Lower lobe of right lung (tissue), 2 donors: Measurements from ENCODE around the gene PYROXD2. TPM values are rescaled to one million over a fixed set of nuclear protein-coding genes. Genes with fewer than 3 reads are reported as not detected.

ENCODE experiments used
- ATAC-seq, 2 donors: fragments of 200-7000 bp; cut with Tn5 transposase; one replicate each; pipeline ENCODE4 v1.9.1; 2020 to 2022; ENCODE audit warnings: mild to moderate bottlenecking in 2 of 2, moderate library complexity in 2 of 2
- DNase-seq: peaks from one replicate; pipeline ENCODE4 v3.0.0-alpha.2; 2020
- H3K27ac ChIP-seq: fragments of 200-600 bp; one replicate; pipeline ENCODE4 v1.8.0; 2022
- H3K27me3 ChIP-seq: fragments of 200-600 bp; one replicate; pipeline ENCODE4 v1.8.0; 2022; ENCODE audit warnings: low read depth
- H3K36me3 ChIP-seq: fragments of 200-600 bp; one replicate; pipeline ENCODE4 v1.8.0; 2022; ENCODE audit warnings: mild to moderate bottlenecking
- H3K4me1 ChIP-seq: fragments of 200-600 bp; one replicate; pipeline ENCODE4 v1.8.0; 2022
- H3K4me3 ChIP-seq: fragments of 200-600 bp; one replicate; pipeline ENCODE4 v1.8.0; 2022; ENCODE audit warnings: mild to moderate bottlenecking
- H3K9me3 ChIP-seq: fragments of 200-600 bp; one replicate; pipeline ENCODE4 v1.8.0; 2022
- intact Hi-C: fragments of 100-400 bp; cut with DNase I; formaldehyde crosslinking; loops from one replicate; pipeline ENCODE4 v1.11.0; 2022
- total RNA-seq: library from RNA; stranded (reverse); fragmentation: NEBNext Ultra II Directional; extraction: Animal tissue kit (Norgen Biotek cat#: 25700); gene quantifications from one replicate; pipeline ENCODE4 v1.2.1, GENCODE V29; 2021
- TF ChIP-seq, protein P1 (sequence below): fragments of 200-600 bp; IDR thresholded peaks from one replicate; pipeline ENCODE4 v1.8.0; 2022; ENCODE audit warnings: antibody characterized with exemption, mild to moderate bottlenecking
- donor health status: DM: no; HTN: yes; CAD: no; lungs with severe emphysema.

The PYROXD2 gene
- total RNA-seq, 1 donor from 2014 or later: 17.8 TPM

DNA sequence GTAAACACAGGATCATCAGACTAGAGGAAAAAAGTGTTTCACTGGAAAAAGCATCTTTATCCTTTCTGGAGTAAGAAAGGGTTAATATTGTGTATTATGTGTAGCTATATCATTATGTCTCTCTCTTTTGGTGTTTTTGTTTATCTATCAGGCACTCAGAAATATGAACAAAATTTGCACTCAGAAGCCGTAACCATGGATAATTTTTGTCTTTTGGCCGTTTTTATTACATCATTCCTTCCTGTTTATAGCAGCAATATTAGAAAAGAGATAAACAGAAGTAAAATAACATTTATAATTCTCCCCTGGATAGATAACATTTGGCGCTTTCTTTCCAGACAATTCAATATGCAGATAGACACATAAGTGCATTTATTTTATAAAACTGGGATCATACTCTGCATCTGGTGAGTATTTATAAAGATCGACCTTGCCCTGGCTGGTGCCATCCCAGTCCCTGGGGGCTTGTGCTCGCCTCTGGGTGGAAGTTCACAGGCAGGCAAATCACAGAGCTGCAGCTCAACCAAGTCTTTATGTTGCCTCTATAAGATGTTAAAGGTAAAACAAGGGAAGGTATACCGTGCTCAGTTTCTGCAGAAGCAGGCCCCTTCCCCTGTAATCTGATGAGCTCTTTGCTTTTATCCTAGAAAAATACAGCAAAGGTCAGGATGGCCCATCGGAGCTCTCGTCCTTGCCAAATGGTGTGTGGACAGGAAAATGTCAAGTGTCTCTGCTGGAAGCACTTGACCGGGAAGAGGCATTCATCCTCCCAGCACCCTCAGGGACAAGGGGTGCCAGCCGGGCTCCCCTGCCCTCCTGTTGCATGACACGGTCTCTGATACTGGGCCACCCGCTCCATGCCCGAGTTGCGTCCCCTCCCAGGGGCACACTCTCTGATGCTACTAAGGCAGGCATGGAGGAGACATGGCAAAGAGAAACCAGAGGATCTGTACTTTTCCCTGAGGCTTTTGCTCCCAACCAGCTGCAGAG lies 43.9 kb downstream of the PYROXD2 start:
- no peaks in the 10 kb centered on the region for H3K36me3 ChIP-seq
- TF ChIP-seq, protein P1, sequence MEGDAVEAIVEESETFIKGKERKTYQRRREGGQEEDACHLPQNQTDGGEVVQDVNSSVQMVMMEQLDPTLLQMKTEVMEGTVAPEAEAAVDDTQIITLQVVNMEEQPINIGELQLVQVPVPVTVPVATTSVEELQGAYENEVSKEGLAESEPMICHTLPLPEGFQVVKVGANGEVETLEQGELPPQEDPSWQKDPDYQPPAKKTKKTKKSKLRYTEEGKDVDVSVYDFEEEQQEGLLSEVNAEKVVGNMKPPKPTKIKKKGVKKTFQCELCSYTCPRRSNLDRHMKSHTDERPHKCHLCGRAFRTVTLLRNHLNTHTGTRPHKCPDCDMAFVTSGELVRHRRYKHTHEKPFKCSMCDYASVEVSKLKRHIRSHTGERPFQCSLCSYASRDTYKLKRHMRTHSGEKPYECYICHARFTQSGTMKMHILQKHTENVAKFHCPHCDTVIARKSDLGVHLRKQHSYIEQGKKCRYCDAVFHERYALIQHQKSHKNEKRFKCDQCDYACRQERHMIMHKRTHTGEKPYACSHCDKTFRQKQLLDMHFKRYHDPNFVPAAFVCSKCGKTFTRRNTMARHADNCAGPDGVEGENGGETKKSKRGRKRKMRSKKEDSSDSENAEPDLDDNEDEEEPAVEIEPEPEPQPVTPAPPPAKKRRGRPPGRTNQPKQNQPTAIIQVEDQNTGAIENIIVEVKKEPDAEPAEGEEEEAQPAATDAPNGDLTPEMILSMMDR: no peak
- no peak overlapping the region for H3K4me3 ChIP-seq
- intact Hi-C loops: no loop called here
- H3K4me1 ChIP-seq: peaks cover 10% of the 10 kb centered on the region
- ATAC-seq (no peak), DNase-seq (no peak)
- H3K9me3 ChIP-seq: no peaks in the 10 kb centered on the region
- H3K27me3 ChIP-seq: no peaks in the 10 kb centered on the region
- H3K27ac ChIP-seq: no peak overlapping the region

DNA sequence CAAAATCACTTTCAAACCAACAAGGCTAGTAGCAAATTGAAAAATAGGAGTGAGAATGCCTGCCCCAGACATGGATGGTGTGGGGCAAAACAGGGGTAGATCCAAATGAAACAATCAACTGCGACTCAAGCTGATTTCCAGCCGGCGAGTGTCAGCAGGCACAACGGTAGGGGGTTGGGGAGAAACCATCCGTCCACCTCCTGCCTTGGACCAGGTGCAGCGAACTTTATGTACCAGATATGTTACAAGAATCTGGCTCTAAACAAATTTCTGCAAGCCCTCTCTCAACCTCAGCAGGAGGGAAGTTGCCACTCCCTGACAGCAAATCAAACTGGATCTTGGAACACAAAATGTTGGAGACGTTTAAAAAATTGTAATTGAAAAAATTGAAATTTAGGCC lies 45.2 kb downstream of the PYROXD2 start:
- Histone ChIP-seq H3K4me3 (no peak overlapping the region), H3K9me3 (no peaks in the 10 kb centered on the region), H3K36me3 (no peaks in the 10 kb centered on the region), H3K4me1 (peaks cover 10% of the 10 kb centered on the region), H3K27ac (no peak overlapping the region), H3K27me3 (no peaks in the 10 kb centered on the region)
- ATAC-seq: no peak
- TF ChIP-seq, protein P1: no peak
- DNase-seq: no peak
- intact Hi-C loops: no loop called here

DNA sequence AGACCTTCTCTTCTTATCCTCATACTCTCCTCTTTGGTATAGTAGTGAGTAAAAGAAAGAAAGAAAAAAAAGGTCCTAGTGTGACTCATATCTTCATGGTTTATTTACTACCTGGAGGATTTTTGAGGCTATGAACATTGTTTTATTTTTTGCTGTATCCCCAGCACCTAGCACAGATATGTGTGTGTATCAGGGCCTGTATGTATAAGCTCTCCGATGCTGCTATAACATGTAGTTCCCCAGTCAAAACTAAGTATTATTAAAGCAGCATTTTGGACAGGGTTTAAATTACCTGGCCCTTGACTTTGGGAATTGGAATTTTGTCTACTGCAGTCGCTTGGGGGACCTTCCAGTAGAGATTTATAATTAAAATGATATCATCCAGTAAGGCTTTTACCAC lies 46.3 kb downstream of the PYROXD2 start:
- no peak for DNase-seq
- intact Hi-C loops: no loop called here
- H3K27ac ChIP-seq: no peak overlapping the region
- H3K4me3 ChIP-seq: no peak overlapping the region
- no peak for ATAC-seq
- H3K27me3 ChIP-seq: no peaks in the 10 kb centered on the region
- H3K36me3 ChIP-seq: no peaks in the 10 kb centered on the region
- H3K9me3 ChIP-seq: no peaks in the 10 kb centered on the region
- peaks cover 10% of the 10 kb centered on the region for H3K4me1 ChIP-seq
- TF ChIP-seq, protein P1: no peak

DNA sequence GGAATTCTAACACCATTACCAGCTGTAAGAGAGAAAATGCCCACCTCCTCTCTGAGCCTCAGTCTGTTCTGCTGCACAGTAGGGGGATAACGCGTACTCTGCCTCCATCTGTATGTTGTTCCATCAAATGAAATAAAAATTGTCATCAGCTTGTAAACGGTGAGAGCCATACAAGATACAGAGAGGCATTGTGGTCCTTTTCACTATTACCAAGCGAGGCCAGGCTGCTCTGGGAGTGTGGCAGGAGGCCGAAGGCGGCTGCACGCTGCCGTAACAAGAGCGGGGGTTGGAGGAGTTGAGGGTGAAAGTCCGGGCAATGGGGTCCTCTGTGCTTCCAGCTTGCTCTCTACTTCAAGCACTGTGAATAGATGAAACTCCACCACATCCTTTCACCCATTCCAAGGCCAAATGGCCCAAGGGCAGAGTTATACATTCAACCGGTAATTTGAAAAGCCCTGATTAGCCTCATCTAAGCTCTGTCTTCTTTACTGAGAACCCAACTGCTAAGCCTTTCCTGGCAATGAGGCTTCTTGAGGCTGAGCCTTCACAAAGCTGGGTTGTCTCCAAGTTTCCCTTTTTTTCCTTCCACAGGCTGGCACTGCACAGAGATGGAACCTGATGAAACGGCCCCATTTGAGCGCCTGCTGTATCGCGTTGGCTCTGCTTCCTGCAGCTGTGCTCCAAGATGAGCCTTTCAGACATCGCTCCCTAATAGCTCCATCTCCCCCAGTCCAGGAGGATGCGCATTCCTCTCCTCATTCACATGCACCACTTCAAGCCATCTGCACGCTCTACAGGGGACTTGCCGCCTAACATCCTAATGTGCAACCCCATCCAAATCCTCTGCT lies 47.2 kb downstream of the PYROXD2 start:
- H3K9me3 ChIP-seq: no peaks in the 10 kb centered on the region
- no peak overlapping the region for H3K4me3 ChIP-seq
- no peak for ATAC-seq
- TF ChIP-seq, protein P1: no peak
- intact Hi-C loops: no loop called here
- DNase-seq: no peak
- H3K27ac ChIP-seq: no peak overlapping the region
- H3K36me3 ChIP-seq: no peaks in the 10 kb centered on the region
- peaks cover 10% of the 10 kb centered on the region for H3K4me1 ChIP-seq
- H3K27me3 ChIP-seq: no peaks in the 10 kb centered on the region

DNA sequence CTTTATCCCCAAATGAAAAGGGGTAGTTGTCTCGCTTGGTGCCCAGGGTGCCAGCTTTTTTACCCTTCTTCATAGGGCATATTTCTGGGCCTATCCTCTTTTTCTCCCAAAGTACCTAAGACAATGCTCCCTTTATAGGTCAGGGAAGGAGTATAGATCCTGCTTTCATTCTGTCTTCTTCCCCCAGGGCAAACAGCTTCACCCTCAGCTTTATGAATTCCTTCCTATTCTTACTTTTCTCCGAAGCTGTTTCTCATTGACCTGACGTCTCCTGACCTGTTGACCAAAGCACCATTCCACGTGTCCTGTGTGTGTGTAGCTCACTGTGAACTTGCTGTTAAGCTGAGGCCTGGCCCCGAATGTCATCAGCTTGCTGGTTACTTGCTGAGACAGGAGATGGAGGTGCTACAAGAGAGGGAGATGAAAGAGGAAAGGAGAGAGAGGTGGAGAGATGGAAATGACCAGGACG lies 48.9 kb downstream of the PYROXD2 start:
- DNase-seq (no peak), ATAC-seq (no peak)
- H3K36me3 ChIP-seq: no peaks in the 10 kb centered on the region
- TF ChIP-seq, protein P1: no peak
- no peaks in the 10 kb centered on the region for H3K9me3 ChIP-seq
- no peaks in the 10 kb centered on the region for H3K27me3 ChIP-seq
- H3K4me1 ChIP-seq: peaks cover 5% of the 10 kb centered on the region
- intact Hi-C loops: no loop called here
- H3K4me3 ChIP-seq: no peak overlapping the region
- no peak overlapping the region for H3K27ac ChIP-seq
